ENCODE data around the gene PRKAR2B.
A peak's percentile ranks its signal among the peaks of the same experiment; 100 is the strongest.
"Not testable (repeated sequence)": the region's sequence is repeated elsewhere in the genome, so short reads cannot be mapped to it uniquely, and the experiment has no call there.

PRKAR2B gene

DNA sequence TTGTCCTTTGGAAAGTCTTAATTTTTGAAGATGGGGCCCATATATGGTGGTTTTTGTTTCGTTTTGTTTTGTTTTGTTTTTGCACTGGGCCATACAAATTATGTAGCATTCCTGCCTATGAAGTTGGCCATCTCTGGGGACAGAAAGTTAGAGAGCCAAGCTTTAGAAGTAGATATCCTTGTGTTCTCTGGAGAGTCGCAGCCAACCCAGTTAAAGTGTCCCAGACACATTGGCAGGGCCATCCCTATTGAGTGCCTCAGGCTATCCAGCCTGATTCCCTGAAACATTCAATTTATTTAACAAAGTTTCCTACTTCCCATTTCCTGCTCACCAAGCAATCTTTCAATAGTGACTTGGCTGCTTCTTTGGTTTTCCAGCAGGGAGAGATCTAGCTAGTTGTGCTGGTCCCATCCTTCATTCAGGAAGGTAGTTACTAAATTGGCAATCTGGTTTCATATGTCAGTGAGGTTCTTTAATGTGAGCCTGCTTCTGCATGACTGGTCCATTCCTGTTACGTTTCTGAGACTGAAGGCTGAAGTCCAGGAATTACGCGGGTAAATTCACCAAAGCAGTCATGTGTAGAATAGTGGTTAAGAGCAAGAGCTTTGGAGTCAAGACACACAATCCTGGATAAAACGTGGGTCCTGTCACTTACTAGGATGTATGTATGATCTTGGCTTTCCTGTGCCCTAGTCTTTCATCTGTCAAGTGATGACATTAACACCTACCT is 75.0 kb downstream of the PRKAR2B start:
- DNase-seq = no peak
- no peak for ATAC-seq

DNA sequence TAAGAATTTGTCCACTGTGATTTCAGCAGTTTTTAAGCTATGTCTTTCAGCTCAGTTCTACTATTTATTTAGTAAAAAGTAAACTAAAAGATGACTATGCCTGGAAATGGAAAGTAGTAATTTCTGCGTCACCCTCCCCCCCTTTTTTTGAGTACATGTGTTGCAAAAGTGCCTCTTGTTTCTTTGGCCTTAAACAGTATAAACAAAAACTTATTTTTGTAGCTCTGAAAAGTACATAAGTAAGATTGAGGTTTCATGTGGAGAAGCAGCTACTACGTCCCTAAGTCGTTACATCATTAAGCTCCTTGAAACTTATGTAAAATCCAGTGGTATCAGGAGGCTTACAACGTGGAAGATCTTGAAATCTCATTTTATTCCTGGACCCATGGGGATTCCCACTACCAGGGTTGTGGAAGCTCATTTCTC is 78.0 kb downstream of the PRKAR2B start:
- ATAC-seq (no peak), DNase-seq (no peak)

DNA sequence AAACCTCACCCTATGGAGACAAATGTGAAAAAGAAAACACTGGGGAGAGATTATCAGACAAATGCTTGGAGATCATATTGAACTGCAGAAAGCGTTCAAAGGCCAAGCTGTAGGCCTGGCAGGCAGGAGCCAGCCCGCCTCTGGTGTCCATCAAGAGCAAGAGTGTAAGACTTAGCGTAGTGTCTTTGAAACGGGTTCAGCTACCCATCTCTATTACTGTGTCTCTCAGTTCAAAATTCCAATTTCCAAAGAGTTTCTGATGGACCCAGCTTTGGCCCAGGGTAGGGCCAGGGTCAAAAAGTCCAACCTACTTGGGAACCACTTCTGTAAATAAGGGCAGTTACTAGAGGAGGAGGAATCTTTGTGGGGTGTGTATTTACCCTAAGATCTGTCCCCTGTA is 78.9 kb downstream of the PRKAR2B start:
- no peak for DNase-seq
- no peak for ATAC-seq

- ATAC-seq = no peak
- no peak for DNase-seq
These were observed 81.0 kb downstream of the PRKAR2B start for GRCh38 chr7:107125475-107125874.

GRCh38 chr7:107128217-107128616 is 83.7 kb downstream of the PRKAR2B start:
- ATAC-seq (no peak), DNase-seq (no peak)

- DNase-seq (no peak), ATAC-seq (no peak)
These were observed 84.2 kb downstream of the PRKAR2B start for GRCh38 chr7:107128748-107129147.

DNA sequence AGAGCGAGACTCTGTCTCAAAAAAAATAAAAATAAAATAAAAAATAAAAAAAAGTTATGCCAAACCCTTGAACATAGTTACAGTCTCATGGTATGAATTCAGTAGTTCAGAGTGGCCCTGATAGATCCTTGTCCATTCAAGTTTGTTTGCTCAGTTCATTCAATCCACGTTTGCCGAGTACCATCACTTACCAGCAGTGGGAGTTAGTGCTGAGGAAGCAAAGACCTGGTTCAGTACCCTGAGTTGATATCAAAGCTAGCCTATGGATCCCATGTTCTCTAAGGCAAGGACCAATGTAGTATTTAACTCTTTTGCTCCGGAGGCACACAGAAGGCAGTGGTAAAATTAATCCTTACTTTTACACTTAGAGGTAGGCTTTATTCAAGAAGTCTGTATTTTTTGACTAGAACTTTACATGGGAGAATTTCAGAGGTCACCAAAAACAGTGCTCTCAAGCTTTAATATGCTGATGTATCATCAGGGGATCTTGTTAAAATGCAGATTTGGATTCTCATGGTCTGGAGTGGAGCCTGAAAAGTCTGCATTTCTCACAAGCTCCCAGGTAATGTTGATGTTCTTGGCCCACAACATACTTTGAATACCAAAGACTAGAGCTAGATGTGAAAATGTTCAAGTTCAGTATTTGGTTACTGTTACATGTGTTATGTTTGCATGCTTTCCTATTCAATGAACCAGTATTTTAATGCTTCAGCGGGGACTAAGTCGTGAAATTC is 86.1 kb downstream of the PRKAR2B start:
- no peak for ATAC-seq
- no peak for DNase-seq

DNA sequence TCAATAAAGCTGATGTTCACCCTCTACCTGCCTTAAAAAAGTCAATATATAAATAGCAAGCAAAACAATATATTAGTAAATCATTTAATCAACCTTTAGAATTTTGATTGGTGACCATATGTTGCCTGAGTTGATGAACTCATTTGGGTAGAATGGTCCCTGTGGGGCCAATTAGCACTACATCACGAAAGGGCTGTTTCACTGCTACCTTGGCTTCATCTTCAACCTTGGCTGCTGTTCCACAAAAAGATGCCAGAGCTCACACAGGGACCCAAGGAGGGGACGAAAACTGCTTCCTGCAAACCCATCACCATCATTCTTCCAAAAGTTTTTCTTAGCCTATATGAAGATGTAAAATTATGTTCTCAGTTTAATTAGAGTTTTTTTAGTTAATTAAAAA is 88.9 kb downstream of the PRKAR2B start:
- DNase-seq = no peak
- no peak for ATAC-seq

- ATAC-seq (no peak), DNase-seq (no peak)
These were observed 94.4 kb downstream of the PRKAR2B start for GRCh38 chr7:107138696-107139420.

- not testable (repeated sequence) for DNase-seq
These were observed 99.4 kb downstream of the PRKAR2B start for GRCh38 chr7:107143875-107144274.

GRCh38 chr7:107145067-107145838 is 100.7 kb downstream of the PRKAR2B start:
- ATAC-seq (no peak), DNase-seq (no peak)

More at GRCh38 chr7:107143875-107144274, 99.4 kb downstream of the PRKAR2B start:
- not testable (repeated sequence) for ATAC-seq

DNA sequence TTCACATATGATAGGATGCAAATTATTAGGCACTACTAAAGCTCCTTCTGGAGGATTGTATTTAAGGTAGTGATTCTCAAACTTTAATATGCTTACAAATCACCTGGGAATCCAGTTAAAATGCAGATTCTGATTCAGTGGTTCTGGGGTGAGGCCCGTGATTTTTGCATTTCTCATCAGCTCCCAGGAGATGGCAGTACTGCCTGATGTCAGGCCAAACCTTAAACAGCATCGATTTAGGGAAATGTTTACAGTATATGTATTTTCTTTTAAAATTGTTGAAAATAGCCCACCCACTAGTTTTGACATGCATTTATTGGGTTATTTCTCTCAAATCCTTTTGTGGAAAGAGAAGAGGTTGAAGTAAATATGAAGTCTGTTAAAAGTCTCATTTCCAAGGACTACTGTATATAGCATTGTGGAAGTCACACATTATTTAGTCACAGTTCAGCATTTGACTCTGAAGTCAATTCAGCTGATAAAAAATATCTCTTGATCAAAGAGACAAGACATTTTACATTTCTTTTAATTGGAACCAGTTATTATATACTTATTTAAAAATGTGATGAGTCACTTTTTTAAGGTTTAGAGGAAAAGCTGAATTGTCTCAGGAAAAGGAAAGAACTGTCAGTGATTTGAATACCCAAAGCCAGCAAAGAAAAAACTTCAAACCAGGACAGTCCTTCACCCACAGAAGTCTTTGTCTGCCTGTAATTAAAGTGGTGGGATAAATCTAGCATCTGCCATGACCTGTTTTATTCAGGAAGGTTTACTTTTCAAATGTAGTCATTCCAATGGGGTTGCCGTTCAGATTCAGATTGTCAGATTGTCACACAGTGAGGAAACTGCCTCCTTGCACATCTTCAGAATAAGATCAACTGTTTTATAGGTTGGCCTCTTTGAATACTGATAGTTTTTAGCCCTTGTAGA is 103.2 kb downstream of the PRKAR2B start:
- DNase-seq (peak; percentile 34), ATAC-seq (peak; percentile 68)

- ATAC-seq (no peak), DNase-seq (no peak)
These were observed 104.2 kb downstream of the PRKAR2B start for GRCh38 chr7:107148721-107149120.

DNA sequence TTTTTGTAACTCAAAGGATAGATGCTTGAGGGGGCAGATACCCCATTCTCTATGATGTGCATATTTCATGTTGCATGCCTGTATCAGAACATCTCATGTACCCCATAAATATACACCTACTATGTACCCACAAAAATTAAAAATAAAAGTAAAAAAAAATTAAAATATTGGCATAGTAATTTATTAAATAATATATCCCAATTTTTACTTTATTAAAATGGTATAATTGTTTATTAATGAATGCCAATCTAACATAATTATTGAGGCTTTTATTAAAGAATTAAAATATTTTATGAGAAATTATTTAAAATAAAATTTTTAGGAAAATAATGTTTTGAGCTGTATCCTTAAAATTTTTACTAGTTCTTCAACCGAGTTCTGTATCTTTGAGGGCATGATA is 105.4 kb downstream of the PRKAR2B start:
- no peak for DNase-seq
- ATAC-seq = no peak

DNA sequence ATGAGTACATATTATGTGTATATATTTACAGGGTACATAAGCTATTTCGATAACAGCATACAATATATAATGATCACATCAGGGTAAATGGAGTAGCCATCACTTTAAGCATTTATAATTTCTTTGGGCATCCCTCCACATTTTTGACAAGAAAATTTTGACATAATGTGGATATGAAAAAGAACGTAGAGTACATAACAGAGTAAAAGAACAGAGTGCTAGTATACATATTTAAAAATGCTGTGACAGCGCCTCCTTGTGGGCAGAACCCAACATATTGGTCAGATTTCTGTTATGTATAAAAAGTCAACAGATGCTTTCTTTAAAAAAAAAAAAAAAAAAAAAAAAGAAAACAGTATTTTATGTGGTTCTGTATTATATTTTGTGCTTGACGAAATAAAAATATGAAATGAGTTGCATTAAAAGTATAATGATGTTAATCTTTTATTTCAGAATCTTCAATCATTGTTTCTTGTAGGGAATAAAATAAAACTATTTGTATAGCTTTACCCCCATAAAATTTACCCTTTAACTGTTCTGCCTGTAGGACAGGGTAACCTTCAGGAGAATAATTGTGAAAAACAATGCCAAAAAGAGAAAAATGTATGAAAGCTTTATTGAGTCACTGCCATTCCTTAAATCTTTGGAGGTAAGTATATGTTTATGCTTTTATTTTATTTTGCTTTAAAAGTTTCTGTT is 106.0 kb downstream of the PRKAR2B start:
- ATAC-seq (peak; percentile 70), DNase-seq (peak; percentile 77)

GRCh38 chr7:107151538-107151937 is 107.0 kb downstream of the PRKAR2B start:
- no peak for DNase-seq
- ATAC-seq = no peak

DNA sequence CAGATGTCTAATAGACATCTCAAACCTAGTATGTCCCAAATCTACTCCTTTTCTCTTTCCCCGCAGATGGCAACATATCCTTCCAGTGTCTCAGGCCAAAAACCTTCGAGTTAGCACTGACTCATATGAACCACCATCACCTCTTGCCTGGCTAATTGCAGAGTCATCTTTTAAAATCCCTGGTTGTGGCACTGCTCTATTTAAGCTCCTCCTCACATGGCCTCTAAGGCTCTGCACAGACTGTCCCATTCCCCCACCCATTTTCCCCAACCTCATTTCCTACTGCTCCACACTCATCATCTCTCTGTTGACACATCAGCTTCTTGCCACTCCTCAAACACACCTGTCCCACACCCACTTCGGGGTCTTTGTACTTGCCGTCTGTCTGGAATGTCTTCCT is 107.5 kb downstream of the PRKAR2B start:
- ATAC-seq (peak; percentile 40), DNase-seq (no peak)

GRCh38 chr7:107154826-107155225 is 110.3 kb downstream of the PRKAR2B start:
- ATAC-seq (no peak), DNase-seq (no peak)

- ATAC-seq, DNase-seq: not testable (repeated sequence)
These were observed 111.2 kb downstream of the PRKAR2B start for GRCh38 chr7:107155726-107156125.

- ATAC-seq (no peak), DNase-seq (no peak)
These were observed 112.6 kb downstream of the PRKAR2B start for GRCh38 chr7:107157091-107157490.

All from stimulated activated naive CD8-positive, alpha-beta T cell treated with anti-CD3 and anti-CD28 coated beads, Interleukin-15, Interleukin-2, amounts not matched to agents 100 U/mL and 50 U/mL, for 24 hours (primary cell).